Effector CD4-positive, alpha-beta T cell (primary cell): ENCODE results near the gene YIF1B.
"Not testable (repeated sequence)": the region's sequence is repeated elsewhere in the genome, so short reads cannot be mapped to it uniquely, and the experiment has no call there.

Experiments
- DNase-seq: peaks from one replicate; pipeline ENCODE4 v3.0.0-alpha.2; 2020

YIF1B gene

DNA sequence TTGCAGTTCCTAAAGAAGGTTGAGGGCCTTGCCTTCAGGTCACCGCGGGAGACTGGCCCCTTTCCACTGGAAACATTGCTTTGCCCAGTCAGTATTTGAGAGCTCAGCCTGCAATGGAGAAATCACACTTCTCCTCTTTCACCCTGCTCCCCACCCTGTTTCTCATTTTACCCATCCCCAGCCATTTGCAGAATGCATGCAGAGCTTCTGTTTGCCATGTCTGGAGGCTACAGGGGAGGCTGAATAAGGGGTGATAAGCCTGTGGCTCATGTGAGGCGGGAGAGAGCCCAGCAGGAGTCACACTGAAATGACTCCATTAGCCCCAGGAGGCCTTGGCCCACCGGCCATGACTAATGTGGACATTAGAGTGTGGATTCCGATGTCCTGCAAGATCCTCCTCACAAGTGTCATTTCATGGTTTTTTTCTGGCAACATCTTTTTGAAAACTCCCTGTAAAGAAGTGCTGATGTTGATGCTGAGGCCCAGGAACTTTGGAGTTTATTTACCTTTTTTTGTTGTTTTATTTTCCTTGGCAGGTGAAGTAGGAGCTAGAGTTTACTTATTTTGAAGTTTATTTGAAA is 45.1 kb downstream of the YIF1B start:
- no peak for DNase-seq

DNA sequence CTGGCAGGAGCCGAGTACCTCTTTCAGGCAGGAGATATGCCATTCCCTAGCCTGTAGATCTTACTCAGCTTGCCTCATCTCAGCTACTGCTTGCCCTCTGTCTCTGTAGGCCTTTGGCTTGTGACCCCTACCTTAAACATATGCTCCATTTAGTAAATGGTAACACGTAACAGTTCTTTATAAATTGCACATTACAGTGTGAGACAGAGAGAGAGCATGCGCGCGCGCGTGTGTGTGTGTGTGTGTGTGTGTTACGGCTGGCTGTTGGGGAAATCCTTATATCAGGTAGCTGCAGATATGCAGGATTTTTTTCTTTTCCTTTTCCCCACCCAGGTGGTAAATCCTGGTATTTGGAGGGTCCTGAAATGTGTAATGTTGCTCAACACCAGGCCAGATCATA is 47.2 kb downstream of the YIF1B start:
- no peak for DNase-seq

DNA sequence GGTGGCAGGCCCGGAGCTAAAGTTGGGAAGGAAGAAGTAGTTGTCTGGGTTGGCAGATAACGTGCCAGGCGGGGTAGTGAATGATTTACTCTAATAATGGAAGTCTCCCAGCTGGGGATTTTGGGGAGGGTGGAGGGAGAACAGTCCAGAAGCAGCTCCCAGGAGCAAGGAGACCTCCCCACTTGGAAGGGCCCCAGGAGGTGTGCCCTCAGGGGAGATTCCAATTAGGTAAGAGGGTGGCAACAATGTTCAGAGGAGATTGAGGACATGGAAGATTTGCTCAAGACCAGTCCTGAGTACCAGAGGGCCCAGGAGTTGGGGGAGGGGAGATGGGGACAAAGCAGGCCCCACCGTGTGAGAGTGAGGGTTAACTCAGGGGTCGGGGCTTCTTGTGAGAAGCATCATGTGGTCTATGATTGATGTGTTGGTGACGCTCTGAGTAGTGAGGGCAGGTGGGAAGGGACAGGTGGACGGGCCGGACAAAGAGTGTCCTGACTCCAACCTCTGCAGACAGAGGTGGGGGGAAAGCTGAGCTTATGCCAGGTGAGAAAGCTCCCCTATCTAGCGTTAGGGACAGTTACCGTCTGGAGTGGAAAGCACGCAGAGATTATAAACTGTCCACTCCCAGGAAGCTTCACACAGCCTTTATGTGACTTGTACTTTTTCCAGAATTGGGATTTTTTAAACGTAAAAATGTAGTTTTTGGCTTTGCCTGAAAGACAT is 47.8 kb downstream of the YIF1B start:
- DNase-seq: no peak

DNA sequence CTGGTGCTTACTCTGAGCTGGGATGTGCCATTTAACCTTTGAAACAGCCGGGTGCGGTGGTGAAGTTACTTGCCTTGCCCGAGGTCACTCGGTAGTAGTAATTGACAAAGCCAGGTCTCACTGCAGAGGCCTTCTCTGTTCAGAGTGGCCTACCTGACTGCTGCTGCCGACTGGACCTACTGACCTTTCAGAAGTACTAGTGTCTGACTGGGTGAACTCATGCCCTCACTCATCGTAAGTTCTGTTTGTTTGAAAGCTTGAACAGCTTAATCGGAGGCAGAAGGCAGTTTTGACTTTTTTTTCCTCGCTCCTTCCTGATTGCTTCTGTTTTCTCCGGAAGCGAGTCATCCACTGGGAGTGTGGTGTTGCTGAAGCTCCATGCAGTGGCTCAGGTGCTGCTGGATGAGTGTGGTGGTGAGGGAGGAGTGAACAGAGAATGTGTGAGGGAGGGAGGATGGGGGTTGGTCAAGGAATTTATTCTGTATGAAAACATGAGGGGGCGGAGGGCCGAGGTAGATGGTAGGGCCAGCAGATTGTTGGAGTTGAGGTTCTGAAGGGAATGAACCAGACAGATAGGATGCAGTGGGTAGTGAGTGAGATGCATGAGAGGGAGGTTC is 48.7 kb downstream of the YIF1B start:
- DNase-seq: no peak

DNA sequence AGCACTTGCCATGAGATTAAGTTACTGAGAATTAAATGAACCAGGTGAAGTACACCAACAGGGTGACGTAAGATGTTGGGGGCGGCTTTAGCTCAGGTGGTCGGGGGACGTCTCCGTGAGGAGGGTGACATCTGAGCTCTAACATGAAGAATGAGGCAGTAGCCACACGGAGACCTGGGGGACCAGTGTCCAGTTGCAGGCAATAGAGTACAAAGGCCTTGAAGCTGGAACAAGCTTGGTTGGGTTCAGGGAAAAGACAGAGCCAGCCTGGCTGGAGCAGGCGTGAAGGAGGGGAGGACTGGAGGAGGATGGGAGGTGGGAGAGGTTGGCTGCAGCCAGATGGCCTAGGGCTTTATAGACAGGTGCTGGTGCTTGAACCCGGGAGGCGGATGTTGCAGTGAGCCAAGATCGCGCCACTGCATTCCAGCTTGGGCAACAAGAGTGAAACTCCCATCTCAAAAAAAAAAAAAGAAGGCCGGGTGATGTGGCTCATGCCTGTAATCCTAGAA is 49.8 kb downstream of the YIF1B start:
- no peak for DNase-seq

DNA sequence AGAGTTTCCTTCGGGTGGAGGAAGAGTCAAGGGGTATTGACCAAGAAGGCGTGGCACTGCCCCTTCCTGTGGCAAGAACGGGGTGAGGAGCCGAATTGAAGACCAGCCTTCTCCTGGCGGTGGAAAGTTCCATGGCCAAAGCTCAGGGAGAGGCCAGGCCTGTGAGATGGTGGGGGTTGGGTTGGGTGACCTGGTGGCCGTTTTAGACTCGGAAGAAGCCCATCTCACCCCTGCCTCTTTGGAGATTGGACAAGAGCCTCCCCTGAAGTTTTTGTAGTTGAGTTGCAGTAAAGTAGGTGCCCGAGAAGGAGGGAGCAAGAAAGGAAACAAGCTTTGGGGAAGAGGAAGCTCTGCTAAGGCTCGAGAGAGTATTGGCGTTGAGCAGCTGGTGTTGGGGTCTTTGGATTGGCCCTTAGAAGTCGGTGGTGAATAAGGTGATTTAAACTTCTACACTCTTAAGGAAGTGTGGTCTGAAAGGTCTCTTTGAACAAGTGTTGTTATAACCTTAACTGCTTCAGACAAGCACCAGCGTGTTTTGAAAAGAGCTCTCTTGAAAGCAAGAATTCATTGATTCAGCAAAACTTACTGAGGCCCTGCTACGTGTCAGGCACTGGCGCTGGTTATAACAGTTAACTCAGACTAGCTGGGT is 50.4 kb downstream of the YIF1B start:
- DNase-seq: no peak

DNA sequence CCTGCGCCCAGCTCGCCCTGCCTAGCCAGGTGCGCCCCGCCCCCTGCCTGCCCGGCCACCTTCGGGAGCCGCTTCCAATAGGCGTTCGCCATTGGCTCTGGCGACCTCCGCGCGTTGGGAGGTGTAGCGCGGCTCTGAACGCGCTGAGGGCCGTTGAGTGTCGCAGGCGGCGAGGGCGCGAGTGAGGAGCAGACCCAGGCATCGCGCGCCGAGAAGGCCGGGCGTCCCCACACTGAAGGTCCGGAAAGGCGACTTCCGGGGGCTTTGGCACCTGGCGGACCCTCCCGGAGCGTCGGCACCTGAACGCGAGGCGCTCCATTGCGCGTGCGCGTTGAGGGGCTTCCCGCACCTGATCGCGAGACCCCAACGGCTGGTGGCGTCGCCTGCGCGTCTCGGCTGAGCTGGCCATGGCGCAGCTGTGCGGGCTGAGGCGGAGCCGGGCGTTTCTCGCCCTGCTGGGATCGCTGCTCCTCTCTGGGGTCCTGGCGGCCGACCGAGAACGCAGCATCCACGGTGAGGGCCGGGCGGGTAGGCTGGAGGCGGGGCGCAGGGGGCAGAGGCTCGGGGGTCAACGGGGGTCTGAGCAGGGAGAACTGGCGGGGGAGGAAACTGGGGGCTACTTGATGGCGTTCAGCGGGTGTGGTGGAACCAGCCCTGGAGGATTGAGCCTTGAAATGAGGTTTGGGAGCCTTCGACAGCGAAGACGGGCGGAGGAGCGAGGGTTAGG is 51.1 kb downstream of the YIF1B start, which contains the start of gene SPINT2:
Gene SPINT2 (plus strand): TSS at position 88 of the 727 bp plus-strand sequence. CDS start 320 bp downstream, at position 408.
- peak; percentile 21 for DNase-seq

DNA sequence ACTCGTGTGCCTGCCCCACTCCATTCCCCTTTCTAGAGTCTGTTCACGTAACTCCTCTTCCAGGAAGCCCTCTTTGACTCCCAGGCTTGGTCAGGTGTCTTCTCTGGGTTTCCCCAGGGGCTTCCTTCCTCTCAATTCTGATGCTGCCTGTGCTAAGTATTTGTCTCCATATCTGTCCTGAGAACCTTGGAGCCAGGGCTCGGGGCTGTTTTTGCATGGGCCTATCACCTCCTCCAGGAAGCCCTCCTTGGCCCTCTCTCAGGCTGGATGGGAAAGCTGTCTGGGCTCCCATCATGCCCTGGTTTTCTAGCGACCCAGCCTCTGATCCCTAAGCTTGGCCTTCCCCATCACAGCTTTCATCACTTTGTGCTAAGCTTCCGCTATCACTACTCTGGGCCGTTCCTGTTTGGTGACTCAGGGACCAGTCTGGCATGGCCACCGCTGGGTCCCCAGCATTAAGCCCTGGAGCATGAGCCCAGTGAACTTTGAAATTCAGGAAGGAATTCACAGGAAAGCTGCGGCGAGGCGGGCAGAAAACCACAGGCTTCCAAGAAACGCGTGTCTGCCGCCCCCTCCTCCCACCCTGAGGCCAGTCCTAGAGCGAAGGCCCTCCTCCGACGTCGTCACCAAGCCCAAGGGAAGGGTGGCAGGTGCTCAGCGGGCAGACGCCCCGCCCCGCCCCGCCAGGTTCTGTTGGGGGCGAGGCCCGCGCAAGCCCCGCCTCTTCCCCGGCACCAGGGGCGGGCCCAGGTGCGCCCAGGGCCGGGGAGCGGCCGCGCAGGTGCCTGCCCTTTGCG is 51.9 kb downstream of the YIF1B start:
- peak; percentile 49 for DNase-seq

DNA sequence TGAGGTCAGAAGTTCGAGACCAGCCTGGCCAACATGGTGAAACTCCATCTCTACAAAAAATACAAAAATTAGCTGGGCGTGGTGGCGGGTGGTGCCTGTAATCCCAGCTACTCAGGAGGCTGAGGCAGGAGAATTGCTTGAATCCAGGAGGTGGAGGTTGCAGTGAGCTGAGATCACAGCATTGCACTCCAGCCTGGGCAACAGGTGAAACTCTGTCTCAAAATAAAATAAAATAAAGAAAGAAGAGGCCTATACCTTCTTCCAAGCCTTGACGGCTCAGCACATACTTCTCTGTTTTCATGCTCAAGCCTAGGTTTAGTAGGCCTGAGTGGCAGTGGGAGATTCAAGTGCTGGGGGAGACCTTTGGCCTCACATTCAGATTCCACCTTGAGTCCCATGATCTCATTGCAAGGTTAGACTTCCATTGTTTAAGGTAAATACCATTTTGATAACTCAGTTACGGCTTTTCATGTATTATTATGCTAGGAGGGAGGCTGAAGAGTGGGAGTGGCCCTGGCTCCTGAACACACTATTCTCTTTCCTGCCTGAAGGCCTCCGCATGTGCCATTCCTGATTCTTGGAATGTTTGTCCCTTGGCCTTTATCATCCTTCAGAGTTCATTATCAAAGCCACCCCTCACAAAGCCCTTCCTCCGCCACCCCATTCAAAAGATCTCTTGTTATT is 53.0 kb downstream of the YIF1B start:
- no peak for DNase-seq

DNA sequence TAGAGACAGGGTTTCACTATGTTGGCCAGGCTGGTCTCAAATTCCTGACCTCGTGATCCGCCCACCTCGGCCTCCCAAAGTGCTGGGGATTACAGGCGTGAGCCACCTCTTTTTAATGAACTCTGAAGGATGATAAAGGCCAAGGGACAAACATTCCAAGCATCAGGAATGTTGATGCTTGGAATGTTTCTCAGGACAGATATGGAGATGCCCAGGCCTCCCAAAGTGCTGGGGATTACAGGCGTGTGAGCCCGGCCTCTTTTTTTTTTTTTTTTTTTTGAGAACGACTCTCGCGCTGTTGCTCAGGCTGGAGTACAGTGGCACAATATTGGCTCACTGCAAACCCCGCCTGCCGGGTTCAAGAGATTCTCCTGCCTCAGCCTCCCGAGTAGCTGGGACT is 53.8 kb downstream of the YIF1B start:
- not testable (repeated sequence) for DNase-seq

DNA sequence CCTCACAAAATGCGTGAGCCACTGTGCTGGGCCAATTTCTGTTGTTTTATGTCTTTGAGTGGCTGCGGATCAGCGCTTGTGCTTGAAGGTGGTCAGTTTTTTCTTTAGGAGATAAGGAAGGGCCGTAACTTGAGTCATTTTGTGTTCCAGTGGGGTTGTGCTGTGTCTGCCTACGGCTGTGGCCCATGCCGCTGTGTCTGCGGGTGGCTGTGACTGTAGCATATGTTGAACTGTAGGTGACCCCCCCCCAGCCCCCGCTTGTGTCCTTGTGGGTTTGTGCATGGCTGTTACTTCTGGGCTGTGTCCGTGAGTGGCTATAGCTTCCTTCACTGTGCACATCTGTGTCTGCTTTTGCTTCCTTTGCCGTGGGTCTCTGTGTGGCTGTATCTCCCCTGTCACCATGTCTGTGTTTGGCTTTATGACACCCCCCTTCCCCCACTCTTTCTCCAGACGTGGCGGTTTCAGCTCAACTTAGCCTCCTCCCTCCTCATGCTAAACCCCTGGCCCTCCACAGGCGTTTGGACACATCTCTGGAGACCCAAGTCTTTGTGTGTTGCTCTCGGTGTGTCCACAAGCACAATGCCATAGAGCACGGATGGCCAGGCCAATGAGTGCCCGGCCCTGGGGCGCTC is 60.2 kb downstream of the YIF1B start:
- no peak for DNase-seq

DNA sequence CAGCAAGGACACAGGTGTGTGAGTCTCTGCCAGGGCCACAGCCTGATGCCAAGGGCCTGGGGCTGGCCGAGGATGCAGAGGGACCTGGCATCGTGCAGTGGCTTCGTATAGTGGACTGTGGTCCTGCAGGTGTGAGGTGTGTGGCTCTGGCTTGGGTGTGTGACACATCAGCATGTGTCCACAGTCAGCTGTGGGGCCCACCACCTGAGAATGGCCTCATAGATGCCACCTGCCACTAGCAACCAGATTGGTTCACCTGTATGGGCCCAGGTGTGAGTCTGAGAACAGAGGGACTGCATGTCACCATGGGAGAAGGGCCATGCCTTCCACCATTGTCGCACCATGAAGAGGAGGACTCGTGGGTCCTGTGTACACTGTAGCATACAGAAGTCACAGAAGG is 62.0 kb downstream of the YIF1B start:
- DNase-seq: no peak
